A673 (cell line): ENCODE measurements around the gene AGBL4.

Experiments used
- CTCF ChIP-seq: fragments of 300-800, 200-600 bp; sonication (generic); conservative IDR thresholded peaks from 2 replicates; pipeline ENCODE4 v1.5.1; 2017; ENCODE audit warnings: low read depth, mild to moderate bottlenecking, antibody characterized with exemption, low read length, moderate library complexity, mixed read lengths
- EZH2 ChIP-seq: fragments of 200-600 bp; sonication (generic); IDR thresholded peaks from 2 replicates; pipeline ENCODE4 v1.6.1; 2017; ENCODE audit warnings: borderline replicate concordance, low read depth, mild to moderate bottlenecking, mixed read lengths, antibody characterized with exemption, low read length; ENCODE audit not compliant: poor library complexity, severe bottlenecking

GRCh38 chr1:49630156-49630555 is 393.6 kb downstream of the AGBL4 start:
- TF ChIP-seq EZH2 = no peak
- peak; percentile 45 for TF ChIP-seq CTCF
